ENCODE results near the gene CBX5. TPM values are rescaled to one million over a fixed set of nuclear protein-coding genes. Genes with fewer than 3 reads are reported as not detected.
"Not testable (repeated sequence)": the region's sequence is repeated elsewhere in the genome, so short reads cannot be mapped to it uniquely, and the experiment has no call there.

Gene CBX5
- total and polyA plus RNA-seq, 3 experiments from 2014 or later, result 19.2 to 87.8 (median 82.0) TPM

DNA sequence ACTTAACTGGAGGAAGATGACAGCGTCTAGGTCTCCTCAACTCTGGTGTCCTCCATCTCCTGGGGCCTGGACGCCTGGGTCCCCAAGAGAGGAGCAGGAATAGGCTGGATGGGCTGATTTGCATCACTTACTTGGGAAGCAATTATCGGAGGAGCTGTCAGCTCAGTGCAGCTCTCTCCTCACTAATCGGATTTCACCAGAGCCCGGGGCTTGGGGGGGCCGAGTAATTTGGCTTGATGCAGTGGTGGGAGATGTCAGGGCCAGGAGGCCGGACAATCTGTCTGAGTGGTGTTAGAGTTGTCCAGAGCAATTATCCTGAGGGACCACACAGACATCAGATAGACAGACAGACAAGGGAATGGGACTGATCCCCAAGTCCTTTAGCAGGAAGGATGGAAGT, 86.5 kb downstream of the CBX5 start:
- H3K4me3 ChIP-seq (ENCODE audit: low read length), result no peak overlapping the region
- no peak for DNase-seq
- no peaks in the 10 kb centered on the region for H3K9me3 ChIP-seq (ENCODE audit: low read length)
- CTCF ChIA-PET, result interaction anchor here (0.7 to 15.1 kb wide), 6 partner anchors 7 to 1543 kb away, joined by 3 to 122 read pairs (median 42); partner anchors contain the start of gene HOXC8
- H3K4me1 Mint-ChIP-seq, result peaks cover 16 to 20% (median 18%) of the 10 kb centered on the region in 3 donors
- H3K4me1 ChIP-seq (ENCODE audit: insufficient read depth, low read length), result peaks cover 9% of the 10 kb centered on the region
- H3K27ac ChIP-seq (ENCODE audit: low read depth, low read length), result no peak overlapping the region
- no peak overlapping the region for H3K27ac Mint-ChIP-seq
- no peaks in the 10 kb centered on the region for H3K9me3 Mint-ChIP-seq
- H3K27me3 ChIP-seq (ENCODE audit: insufficient read depth, low read length, poor library complexity, severe bottlenecking), result peaks cover 24% of the 10 kb centered on the region
- H3K4me3 Mint-ChIP-seq, result no peak overlapping the region
- H3K36me3 Mint-ChIP-seq, result peaks cover 0 to 4% (median 0%) of the 10 kb centered on the region in 3 donors
- H3K36me3 ChIP-seq (ENCODE audit: insufficient read depth, low read length), result no peaks in the 10 kb centered on the region
- peaks cover 47 to 65% of the 10 kb centered on the region in 2 donors for H3K27me3 Mint-ChIP-seq
- POLR2A ChIA-PET, result no interaction called here

DNA sequence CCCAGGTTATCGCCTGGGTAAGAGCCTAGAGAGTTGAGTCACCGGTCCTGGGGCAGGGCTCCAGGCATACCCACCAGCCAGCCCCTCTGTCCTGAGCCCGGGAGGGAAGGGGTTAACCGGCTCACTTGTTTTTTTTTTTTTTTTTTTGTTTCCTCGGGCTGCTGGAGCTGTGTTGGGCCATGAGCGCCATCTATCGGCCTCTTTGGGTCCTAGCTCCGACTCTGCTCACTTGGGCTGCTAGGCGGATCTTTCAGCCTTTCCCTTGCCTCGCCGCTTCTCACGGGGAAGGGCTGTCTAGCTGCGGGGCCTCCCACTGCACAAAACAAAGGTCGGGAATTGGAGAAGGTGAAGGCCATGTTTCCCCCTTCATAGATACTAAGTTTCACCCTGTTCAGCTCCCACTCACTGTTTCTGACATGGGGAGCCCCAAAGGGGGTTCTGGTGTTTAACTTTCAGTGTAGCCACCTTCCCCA, 88.3 kb downstream of the CBX5 start:
- Mint-ChIP-seq H3K4me3 (peak overlapping the region in 1 of 7 donors; percentile 72), H3K27me3 (peaks cover 36 to 50% of the 10 kb centered on the region in 2 donors), H3K36me3 (peaks cover 0 to 11% (median 0%) of the 10 kb centered on the region in 3 donors), H3K4me1 (peaks cover 23 to 34% (median 31%) of the 10 kb centered on the region in 3 donors), H3K9me3 (no peaks in the 10 kb centered on the region), H3K27ac (peak overlapping the region in 2 of 8 donors; percentile 29 to 78)
- Histone ChIP-seq H3K27me3 (ENCODE audit: insufficient read depth, low read length, poor library complexity, severe bottlenecking) (peaks cover 20% of the 10 kb centered on the region), H3K4me1 (ENCODE audit: insufficient read depth, low read length) (peaks cover 17% of the 10 kb centered on the region), H3K27ac (ENCODE audit: low read depth, low read length) (no peak overlapping the region), H3K9me3 (ENCODE audit: low read length) (no peaks in the 10 kb centered on the region), H3K4me3 (ENCODE audit: low read length) (no peak overlapping the region), H3K36me3 (ENCODE audit: insufficient read depth, low read length) (no peaks in the 10 kb centered on the region)
- DNase-seq, result peak; percentile 66 to 83 (median 74)
- CTCF ChIA-PET, result interaction anchor here (0.7 to 15.1 kb wide), 22 partner anchors 9 to 399 kb away, joined by 3 to 122 read pairs (median 4); partner anchors contain the start of genes HOXC4, HOXC5, HOXC8 and HOXC9
- POLR2A ChIA-PET, result interaction anchor here (0.6 to 1.0 kb wide), 3 partner anchors 90 to 191 kb away, joined by 3 to 5 read pairs (median 4); partner anchors contain the start of gene HOXC9

DNA sequence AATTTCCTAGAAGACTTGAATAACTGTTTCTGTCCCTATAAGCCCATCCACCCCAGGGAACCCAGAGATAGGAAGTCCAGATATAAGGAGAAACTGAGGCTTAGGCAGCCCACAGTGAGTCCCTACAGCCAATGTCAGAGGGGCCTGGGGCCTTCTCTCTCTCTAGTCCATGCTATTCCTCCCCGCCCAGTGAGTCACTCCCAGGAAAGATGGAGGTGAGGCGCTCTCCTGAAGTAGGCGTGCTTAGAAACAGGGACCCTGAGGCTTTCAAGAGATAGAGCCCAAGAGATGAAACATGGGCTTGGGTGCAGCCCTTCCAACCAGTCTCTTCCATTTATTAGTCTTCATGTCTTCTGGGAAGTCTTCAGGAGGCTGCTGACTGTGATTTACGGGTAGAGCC, 88.8 kb downstream of the CBX5 start:
- Histone ChIP-seq H3K9me3 (ENCODE audit: low read length) (no peaks in the 10 kb centered on the region), H3K27ac (ENCODE audit: low read depth, low read length) (no peak overlapping the region), H3K36me3 (ENCODE audit: insufficient read depth, low read length) (no peaks in the 10 kb centered on the region), H3K27me3 (ENCODE audit: insufficient read depth, low read length, poor library complexity, severe bottlenecking) (peaks cover 15% of the 10 kb centered on the region), H3K4me1 (ENCODE audit: insufficient read depth, low read length) (peaks cover 17% of the 10 kb centered on the region), H3K4me3 (ENCODE audit: low read length) (no peak overlapping the region)
- ChIA-PET CTCF (interaction anchor here (0.7 to 15.1 kb wide), 19 partner anchors 9 to 399 kb away, joined by 3 to 122 read pairs (median 3); partner anchors contain the start of genes HOXC4, HOXC5 and HOXC8), POLR2A (interaction anchor here (1.0 kb wide), 1 partner anchor 90 kb away, joined by 4 read pairs; no protein-coding TSS in a partner anchor)
- peaks cover 23 to 34% (median 31%) of the 10 kb centered on the region in 3 donors for H3K4me1 Mint-ChIP-seq
- H3K36me3 Mint-ChIP-seq, result peaks cover 0 to 12% (median 0%) of the 10 kb centered on the region in 3 donors
- H3K27ac Mint-ChIP-seq, result peak overlapping the region in 1 of 8 donors; percentile 78
- H3K9me3 Mint-ChIP-seq, result no peaks in the 10 kb centered on the region
- H3K4me3 Mint-ChIP-seq, result peak overlapping the region in 2 of 7 donors; percentile 41 to 72
- DNase-seq, result peak in 1 of 5 donors; percentile 11
- peaks cover 31 to 46% of the 10 kb centered on the region in 2 donors for H3K27me3 Mint-ChIP-seq

DNA sequence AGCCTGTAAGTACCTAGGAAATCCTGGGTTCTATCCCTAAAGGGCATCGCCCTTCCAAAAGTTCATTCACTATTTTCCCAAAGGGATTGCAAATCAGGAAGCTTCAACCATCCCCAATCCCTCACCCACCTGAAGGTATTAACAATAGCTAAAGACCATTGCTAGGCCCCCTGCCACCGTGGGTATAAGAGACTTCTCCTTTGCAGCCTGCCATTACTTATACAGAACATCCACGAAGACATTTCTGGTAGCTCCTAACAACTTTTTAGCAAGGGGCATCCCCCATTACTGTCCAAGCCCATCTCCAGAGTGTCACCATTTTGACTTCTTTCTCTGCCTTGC, 90.8 kb downstream of the CBX5 start:
- ChIA-PET CTCF (interaction anchor here (0.8 to 15.1 kb wide), 8 partner anchors 11 to 442 kb away, joined by 3 to 122 read pairs (median 30); partner anchors contain the start of genes HOXC4, HOXC5 and HOXC8), POLR2A (interaction anchor here (0.7 to 1.0 kb wide), 3 partner anchors 17 to 168 kb away, joined by 3 to 4 read pairs (median 3); no protein-coding TSS in a partner anchor)
- DNase-seq, result no peak
- H3K36me3 ChIP-seq (ENCODE audit: insufficient read depth, low read length), result no peaks in the 10 kb centered on the region
- peaks cover 16 to 33% of the 10 kb centered on the region in 2 donors for H3K27me3 Mint-ChIP-seq
- H3K27ac ChIP-seq (ENCODE audit: low read depth, low read length), result no peak overlapping the region
- H3K27ac Mint-ChIP-seq, result peak overlapping the region in 7 of 8 donors; percentile 44 to 76 (median 72)
- H3K4me3 Mint-ChIP-seq, result peak overlapping the region; percentile 74 to 96 (median 90)
- H3K27me3 ChIP-seq (ENCODE audit: insufficient read depth, low read length, poor library complexity, severe bottlenecking), result peaks cover 10% of the 10 kb centered on the region
- H3K9me3 Mint-ChIP-seq, result no peaks in the 10 kb centered on the region
- no peaks in the 10 kb centered on the region for H3K9me3 ChIP-seq (ENCODE audit: low read length)
- H3K36me3 Mint-ChIP-seq, result peaks cover 0 to 20% (median 5%) of the 10 kb centered on the region in 3 donors
- H3K4me3 ChIP-seq (ENCODE audit: low read length), result peak overlapping the region; percentile 59
- peaks cover 24 to 39% (median 36%) of the 10 kb centered on the region in 3 donors for H3K4me1 Mint-ChIP-seq
- H3K4me1 ChIP-seq (ENCODE audit: insufficient read depth, low read length), result peaks cover 17% of the 10 kb centered on the region

DNA sequence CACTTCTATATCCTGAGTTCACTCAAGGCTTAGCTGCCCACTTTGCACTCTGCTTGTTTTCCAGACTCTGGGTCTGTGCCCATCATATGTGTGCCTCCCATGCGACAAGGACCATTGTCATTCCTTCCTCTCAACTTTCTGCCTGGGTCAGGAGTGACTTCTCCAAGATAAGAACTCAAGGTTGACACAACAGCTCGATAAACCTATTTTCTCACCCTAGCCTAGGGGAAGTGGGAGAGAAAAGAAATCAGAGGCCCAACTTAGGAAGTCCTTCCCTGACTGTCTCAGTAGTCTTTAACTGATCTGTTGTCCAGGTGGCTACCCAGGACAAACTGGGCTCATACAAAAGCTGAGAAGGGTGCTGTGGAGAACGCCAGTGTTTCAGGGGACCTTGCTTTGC, 92.8 kb downstream of the CBX5 start:
- no peak for DNase-seq
- no peak overlapping the region for H3K27ac ChIP-seq (ENCODE audit: low read depth, low read length)
- Mint-ChIP-seq H3K4me1 (peaks cover 25 to 39% (median 36%) of the 10 kb centered on the region in 3 donors), H3K27ac (no peak overlapping the region), H3K4me3 (peak overlapping the region in 5 of 7 donors; percentile 50 to 85 (median 63)), H3K9me3 (no peaks in the 10 kb centered on the region), H3K36me3 (peaks cover 0 to 30% (median 7%) of the 10 kb centered on the region in 3 donors), H3K27me3 (peaks cover 8 to 14% of the 10 kb centered on the region in 2 donors)
- no peaks in the 10 kb centered on the region for H3K36me3 ChIP-seq (ENCODE audit: insufficient read depth, low read length)
- ChIA-PET POLR2A (no interaction called here), CTCF (interaction anchor here (1.8 to 15.1 kb wide), 4 partner anchors 13 to 180 kb away, joined by 5 to 122 read pairs (median 76); partner anchors contain the start of gene HOXC8)
- peaks cover 17% of the 10 kb centered on the region for H3K4me1 ChIP-seq (ENCODE audit: insufficient read depth, low read length)
- peaks cover 5% of the 10 kb centered on the region for H3K27me3 ChIP-seq (ENCODE audit: insufficient read depth, low read length, poor library complexity, severe bottlenecking)
- H3K9me3 ChIP-seq (ENCODE audit: low read length), result no peaks in the 10 kb centered on the region
- H3K4me3 ChIP-seq (ENCODE audit: low read length), result no peak overlapping the region

DNA sequence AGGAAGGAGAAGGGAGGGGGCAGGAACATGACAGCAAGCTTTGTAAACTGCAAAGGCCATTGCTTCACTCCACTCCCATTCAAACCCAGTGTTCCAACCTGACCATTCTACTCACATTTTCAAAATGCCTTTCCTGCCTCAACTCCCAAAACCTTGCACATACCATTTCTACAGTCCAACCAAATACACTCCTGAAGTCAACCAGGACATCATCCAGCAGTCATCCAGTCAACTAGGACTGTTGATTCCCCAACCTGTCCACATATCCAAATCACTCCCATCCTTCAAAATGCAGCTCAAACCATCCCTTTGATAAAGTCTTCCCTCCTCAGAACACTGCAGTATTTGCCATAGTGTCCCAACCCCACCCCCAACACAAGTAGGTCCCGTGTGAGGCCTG, 94.0 kb downstream of the CBX5 start:
- DNase-seq, result no peak
- Histone ChIP-seq H3K27me3 (ENCODE audit: insufficient read depth, low read length, poor library complexity, severe bottlenecking) (no peaks in the 10 kb centered on the region), H3K27ac (ENCODE audit: low read depth, low read length) (no peak overlapping the region), H3K36me3 (ENCODE audit: insufficient read depth, low read length) (no peaks in the 10 kb centered on the region), H3K4me3 (ENCODE audit: low read length) (no peak overlapping the region), H3K9me3 (ENCODE audit: low read length) (no peaks in the 10 kb centered on the region), H3K4me1 (ENCODE audit: insufficient read depth, low read length) (peaks cover 8% of the 10 kb centered on the region)
- H3K36me3 Mint-ChIP-seq, result peaks cover 0 to 40% (median 11%) of the 10 kb centered on the region in 3 donors
- peaks cover 0 to 5% of the 10 kb centered on the region in 2 donors for H3K27me3 Mint-ChIP-seq
- no peaks in the 10 kb centered on the region for H3K9me3 Mint-ChIP-seq
- peak overlapping the region in 1 of 8 donors; percentile 48 for H3K27ac Mint-ChIP-seq
- H3K4me3 Mint-ChIP-seq, result peak overlapping the region in 2 of 7 donors; percentile 41 to 60
- POLR2A ChIA-PET, result interaction anchor here (0.6 to 1.2 kb wide), 2 partner anchors 10 to 12 kb away, joined by 3 to 4 read pairs; no protein-coding TSS in a partner anchor
- CTCF ChIA-PET, result interaction anchor here (1.8 to 15.1 kb wide), 3 partner anchors 22 to 179 kb away, joined by 5 to 122 read pairs (median 95); partner anchors contain the start of gene HOXC8
- peaks cover 19 to 32% (median 30%) of the 10 kb centered on the region in 3 donors for H3K4me1 Mint-ChIP-seq

DNA sequence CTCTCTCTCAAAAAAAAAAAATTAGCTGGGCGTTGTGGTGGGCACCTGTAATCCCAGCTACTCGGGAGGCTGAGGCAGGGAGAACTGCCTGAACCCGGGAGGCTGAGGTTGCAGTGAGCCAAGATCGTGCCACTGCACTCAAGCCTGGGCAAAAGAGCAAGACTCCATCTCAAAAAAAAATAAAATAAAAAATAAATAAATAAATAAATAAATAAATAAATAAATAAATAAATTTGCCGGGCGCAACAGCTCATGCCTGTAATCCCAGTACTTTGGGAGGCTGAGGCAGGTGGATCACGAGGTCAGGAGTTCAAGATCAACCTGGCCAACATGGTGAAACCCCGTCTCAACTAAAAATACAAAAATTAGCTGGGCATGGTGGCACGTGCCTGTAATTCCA, 94.6 kb downstream of the CBX5 start:
- Mint-ChIP-seq H3K4me3 (peak overlapping the region in 1 of 7 donors; percentile 41), H3K36me3 (peaks cover 0 to 44% (median 11%) of the 10 kb centered on the region in 3 donors), H3K4me1 (peaks cover 19 to 32% (median 30%) of the 10 kb centered on the region in 3 donors), H3K27ac (peak overlapping the region in 1 of 8 donors; percentile 41)
- H3K27ac ChIP-seq (ENCODE audit: low read depth, low read length); DNase-seq; H3K27me3 ChIP-seq (ENCODE audit: insufficient read depth, low read length, poor library complexity, severe bottlenecking); H3K36me3 ChIP-seq (ENCODE audit: insufficient read depth, low read length); H3K9me3 ChIP-seq (ENCODE audit: low read length); H3K4me3 ChIP-seq (ENCODE audit: low read length); H3K4me1 ChIP-seq (ENCODE audit: insufficient read depth, low read length); H3K9me3 Mint-ChIP-seq; H3K27me3 Mint-ChIP-seq: not testable (repeated sequence)
- POLR2A ChIA-PET, result interaction anchor here (0.6 to 1.2 kb wide), 2 partner anchors 9 to 12 kb away, joined by 3 to 4 read pairs; no protein-coding TSS in a partner anchor
- CTCF ChIA-PET, result interaction anchor here (1.0 to 15.1 kb wide), 4 partner anchors 23 to 153 kb away, joined by 4 to 122 read pairs (median 4); no protein-coding TSS in a partner anchor
